22Rv1 (cell line): ENCODE results near the gene ABHD14A.

ENCODE experiments used
- H3K27ac ChIP-seq: fragments of 450-650 bp; 2 replicates; pipeline ENCODE4 v1.5.1; 2017
- ZFX ChIP-seq: fragments of 450-650 bp; IDR thresholded peaks from 2 replicates; pipeline ENCODE4 v1.6.1; 2017; ENCODE audit warnings: antibody characterized with exemption, borderline replicate concordance
- TF ChIP-seq, protein P1 (sequence below): fragments of 450-650 bp; IDR thresholded peaks from 2 replicates; pipeline ENCODE4 v1.5.1; 2017; ENCODE audit warnings: mild to moderate bottlenecking

Gene ABHD14A

DNA sequence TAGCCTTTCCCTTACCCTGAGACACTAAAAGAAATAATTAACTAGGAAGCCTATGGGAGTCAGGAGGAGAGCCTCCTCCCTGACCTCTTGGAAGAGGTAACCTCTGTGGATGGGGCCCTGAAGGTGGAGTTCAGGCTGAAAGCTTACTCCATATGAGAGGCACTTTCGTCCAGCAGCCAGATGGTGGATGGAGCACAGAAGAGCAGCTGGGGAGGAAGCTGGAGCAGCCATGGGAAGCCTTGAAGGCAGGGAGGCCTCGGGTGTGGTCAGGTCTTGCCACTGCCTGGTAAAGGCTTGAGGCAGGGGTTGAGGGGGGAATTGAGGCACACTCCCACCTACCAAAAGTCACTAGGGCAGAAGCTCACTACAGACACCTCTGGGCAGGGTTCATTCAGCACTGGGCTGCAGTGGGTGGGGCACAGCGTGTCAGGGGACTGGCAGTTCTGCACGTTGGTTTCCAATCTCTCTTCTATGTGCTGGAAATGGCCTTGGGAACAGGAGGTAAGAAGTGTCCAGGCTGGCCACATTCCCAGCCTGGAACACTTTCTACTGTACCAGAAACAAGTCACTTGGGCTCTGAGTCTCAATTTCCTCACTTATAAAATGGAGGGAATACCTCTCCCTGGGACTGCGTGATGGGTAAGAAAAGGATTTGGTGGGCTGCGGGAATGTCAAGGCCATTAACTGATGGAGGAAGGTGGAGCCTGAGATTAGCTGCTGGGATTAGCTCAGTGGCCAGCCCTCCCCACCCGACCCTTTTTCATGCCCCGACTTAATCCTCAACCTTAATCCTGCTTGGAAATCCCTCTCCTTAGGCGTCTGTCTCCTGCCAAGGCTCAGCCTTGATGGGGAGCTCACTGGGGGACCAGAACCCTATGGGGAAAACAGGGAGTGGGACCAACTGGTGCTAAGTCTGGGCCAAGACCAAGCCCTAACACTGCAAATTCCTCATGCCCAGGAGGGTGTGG, 13.0 kb upstream of the ABHD14A start:
- no peak overlapping the region for H3K27ac ChIP-seq
- no peak for TF ChIP-seq ZFX

DNA sequence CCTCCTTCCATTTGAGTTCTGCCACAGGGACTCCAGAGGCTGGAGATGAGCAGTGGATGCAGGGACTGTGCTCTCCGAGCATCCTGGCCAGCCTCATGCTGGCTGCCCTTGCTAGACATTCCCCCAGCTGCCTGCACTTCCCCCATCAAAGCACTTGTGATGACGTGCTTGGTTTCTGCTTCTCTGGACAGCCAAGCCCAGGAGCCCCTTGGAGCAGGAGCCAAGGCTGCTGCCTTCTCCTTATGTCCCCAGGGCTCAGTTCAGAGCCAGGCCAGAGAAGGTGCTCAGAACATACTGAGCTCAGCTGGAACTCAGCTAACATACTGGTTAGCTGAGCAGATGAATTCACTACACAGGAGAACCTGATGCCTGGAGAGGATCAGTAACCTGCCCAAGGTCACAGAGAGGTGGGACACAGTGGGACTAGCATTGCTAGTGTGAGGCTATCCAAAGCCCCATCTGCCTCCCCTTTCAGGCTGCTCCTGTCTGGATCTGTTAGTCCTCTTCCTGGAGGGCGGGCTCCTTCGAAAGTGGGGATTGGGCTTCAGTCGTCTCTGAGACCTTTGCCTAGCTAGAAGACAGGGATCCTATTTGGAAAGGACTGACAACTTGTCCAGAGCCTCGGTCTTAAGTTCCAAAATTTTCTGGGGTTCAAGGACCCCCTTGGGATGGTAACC, 11.9 kb upstream of the ABHD14A start:
- no peak for TF ChIP-seq ZFX
- TF ChIP-seq, protein P1, sequence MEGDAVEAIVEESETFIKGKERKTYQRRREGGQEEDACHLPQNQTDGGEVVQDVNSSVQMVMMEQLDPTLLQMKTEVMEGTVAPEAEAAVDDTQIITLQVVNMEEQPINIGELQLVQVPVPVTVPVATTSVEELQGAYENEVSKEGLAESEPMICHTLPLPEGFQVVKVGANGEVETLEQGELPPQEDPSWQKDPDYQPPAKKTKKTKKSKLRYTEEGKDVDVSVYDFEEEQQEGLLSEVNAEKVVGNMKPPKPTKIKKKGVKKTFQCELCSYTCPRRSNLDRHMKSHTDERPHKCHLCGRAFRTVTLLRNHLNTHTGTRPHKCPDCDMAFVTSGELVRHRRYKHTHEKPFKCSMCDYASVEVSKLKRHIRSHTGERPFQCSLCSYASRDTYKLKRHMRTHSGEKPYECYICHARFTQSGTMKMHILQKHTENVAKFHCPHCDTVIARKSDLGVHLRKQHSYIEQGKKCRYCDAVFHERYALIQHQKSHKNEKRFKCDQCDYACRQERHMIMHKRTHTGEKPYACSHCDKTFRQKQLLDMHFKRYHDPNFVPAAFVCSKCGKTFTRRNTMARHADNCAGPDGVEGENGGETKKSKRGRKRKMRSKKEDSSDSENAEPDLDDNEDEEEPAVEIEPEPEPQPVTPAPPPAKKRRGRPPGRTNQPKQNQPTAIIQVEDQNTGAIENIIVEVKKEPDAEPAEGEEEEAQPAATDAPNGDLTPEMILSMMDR: no peak
- no peak overlapping the region for H3K27ac ChIP-seq

DNA sequence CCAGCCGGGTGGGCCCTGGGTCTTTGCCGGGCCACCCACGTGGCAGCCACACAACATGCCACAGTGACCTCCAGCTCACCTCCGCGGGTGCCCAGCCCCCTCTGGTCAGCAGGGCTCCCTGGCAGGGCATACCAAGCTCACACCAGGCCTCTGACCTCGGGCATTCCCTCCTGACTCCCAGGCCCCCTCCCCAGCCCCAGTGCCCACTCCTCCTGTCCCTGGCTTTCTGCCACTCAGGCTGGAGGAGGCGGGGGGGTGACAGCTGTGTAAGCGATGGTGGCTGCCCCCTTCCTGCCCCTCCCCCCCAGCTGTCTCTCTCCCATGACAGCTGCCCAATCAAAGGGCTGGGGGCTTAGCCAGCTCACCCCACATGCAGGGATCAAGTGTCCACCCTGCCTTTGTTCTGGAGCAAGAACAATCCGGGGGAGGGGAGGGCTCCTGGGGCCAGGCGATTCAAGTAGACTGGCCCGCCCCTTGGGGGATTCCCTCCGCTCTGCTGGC, 10.9 kb upstream of the ABHD14A start:
- no peak overlapping the region for H3K27ac ChIP-seq
- TF ChIP-seq, protein P1: no peak
- TF ChIP-seq ZFX: no peak

DNA sequence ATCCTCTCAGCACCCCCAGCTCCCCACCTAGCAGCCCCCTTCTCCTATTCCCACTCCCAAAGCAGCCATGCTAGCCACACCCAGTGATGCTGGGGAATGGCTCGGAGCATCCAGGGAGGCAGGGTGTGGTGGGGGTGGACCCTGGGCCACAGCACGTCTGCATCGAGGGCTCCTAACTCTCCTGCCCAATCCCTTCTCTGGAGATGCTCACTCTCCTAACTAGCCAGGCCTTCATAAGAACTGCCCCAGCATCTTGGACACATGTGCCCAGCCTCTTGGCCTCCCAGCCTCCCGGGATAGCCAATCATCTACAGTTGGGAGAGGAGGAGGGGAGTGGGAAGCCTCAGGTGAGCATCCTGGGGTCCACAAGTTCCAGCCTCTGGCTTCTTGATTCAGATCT, 10.3 kb upstream of the ABHD14A start:
- H3K27ac ChIP-seq: no peak overlapping the region
- TF ChIP-seq, protein P1: no peak
- no peak for TF ChIP-seq ZFX

DNA sequence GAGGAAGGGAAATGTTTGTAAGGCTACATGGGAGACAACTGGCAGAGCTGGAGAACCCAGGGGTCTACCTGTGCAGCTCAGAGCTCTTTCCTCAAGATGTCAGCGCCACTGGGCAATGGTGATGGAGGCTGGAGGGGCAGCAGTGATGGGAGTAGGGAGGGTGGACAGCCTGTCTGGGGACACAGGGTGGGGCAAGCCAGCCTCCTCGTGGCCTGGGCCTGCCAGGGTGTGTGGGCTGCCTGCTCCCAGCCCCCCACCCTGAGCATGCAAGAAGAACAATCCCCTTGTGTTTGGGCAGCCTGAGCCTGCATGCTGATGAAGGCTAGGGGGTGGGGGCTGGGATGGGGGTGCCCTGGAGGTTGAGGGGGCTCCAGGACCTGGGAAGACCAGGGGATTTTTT, 8.8 kb upstream of the ABHD14A start:
- TF ChIP-seq ZFX: no peak
- TF ChIP-seq, protein P1: no peak
- H3K27ac ChIP-seq: no peak overlapping the region

DNA sequence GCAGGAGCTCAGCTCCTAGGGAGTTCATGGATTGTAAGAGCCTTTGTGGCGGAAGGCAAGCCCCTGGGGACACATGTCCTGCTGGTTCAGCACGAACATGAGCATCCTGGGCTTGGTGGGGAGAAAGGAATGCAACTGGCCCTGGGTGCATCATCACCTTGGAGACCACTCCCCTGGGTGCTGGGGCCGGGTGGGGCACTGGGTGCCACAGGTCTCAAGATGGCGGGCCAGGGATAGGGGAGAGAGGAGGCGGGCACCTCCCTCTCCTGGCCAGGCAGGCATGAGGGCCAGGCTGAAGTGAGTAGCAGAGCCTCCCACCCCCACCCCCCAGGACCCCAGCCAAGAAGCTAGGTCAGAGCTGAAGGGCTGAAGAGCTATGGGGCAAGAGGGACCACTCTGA, 8.4 kb upstream of the ABHD14A start:
- TF ChIP-seq, protein P1: no peak
- TF ChIP-seq ZFX: no peak

DNA sequence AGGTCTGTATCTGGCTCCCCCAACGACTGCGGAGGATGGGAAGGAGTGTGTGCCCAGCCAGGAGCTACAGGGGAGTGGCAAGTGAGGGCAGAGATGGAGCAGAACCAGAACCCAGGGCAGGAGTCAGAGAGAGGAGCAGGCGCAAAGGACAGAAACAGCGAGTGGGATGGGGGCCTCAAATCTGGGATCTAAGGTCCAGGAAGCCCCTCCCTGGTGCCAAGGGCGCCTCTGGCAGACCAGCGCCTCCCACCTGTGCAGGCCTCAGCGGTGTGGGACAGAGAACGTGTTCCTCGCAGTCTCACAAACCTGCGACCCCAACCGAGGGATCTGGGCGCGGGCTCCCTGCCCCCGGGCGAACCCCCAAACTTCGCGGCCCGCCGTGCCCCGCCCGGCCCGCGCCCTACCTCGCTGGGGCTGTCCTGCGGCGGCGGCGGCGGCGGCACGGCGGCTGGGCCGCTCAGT, 7.9 kb upstream of the ABHD14A start:
- TF ChIP-seq, protein P1: no peak
- TF ChIP-seq ZFX: no peak
- H3K27ac ChIP-seq: peak overlapping the region; percentile 97

More for the DNA sequence above, 8.4 kb upstream of the ABHD14A start:
- H3K27ac ChIP-seq: peak overlapping the region; percentile 97
